Lung (tissue), 12 donors: ENCODE data around the gene EBF3. TPM values are rescaled to one million over a fixed set of nuclear protein-coding genes. Genes with fewer than 3 reads are reported as not detected.
A peak's percentile ranks its signal among the peaks of the same experiment; 100 is the strongest.

Source experiments
- ATAC-seq: fragments of 200-7000 bp; cut with Tn5 transposase; one replicate; pipeline ENCODE4 v1.9.1; 2020; ENCODE audit warnings: moderate number of reproducible peaks; ENCODE audit not compliant: insufficient read depth, low FRiP score
- DNase-seq, 3 donors: peaks; one replicate each; pipeline ENCODE4 v3.0.0-alpha.2; 2013 to 2017
- H3K27ac ChIP-seq, 2 donors: one replicate each; pipeline ENCODE4 v1.5.1; 2013; ENCODE audit warnings: mild to moderate bottlenecking in 2 of 2, moderate library complexity in 2 of 2, control low read depth in 1 of 2, inconsistent platforms in 1 of 2, low read depth in 1 of 2, low read length in 1 of 2
- H3K27me3 ChIP-seq, 3 donors: one replicate each; pipeline ENCODE4 v1.5.1; 2013; ENCODE audit warnings: low read length in 2 of 3; ENCODE audit not compliant: control insufficient read depth in 3 of 3, insufficient read depth in 3 of 3
- H3K36me3 ChIP-seq, 4 donors: one replicate each; pipeline ENCODE4 v1.5.1; 2013; ENCODE audit warnings: low read length in 4 of 4, mild to moderate bottlenecking in 1 of 4, moderate library complexity in 1 of 4; ENCODE audit not compliant: control insufficient read depth in 4 of 4, insufficient read depth in 4 of 4
- H3K4me1 ChIP-seq, 5 donors: one replicate each; pipeline ENCODE4 v1.5.1; 2013; ENCODE audit warnings: low read length in 5 of 5, mild to moderate bottlenecking in 2 of 5, moderate library complexity in 1 of 5; ENCODE audit not compliant: control insufficient read depth in 5 of 5, insufficient read depth in 5 of 5
- H3K4me3 ChIP-seq: one replicate; pipeline ENCODE4 v1.5.1; 2013; ENCODE audit warnings: mild to moderate bottlenecking, control low read depth, moderate library complexity
- H3K9ac ChIP-seq, 2 donors: one replicate each; pipeline ENCODE4 v1.5.1; 2013; ENCODE audit warnings: low read length in 2 of 2, control low read depth in 1 of 2; ENCODE audit not compliant: insufficient read depth in 1 of 2
- H3K9me3 ChIP-seq, 4 donors: one replicate each; pipeline ENCODE4 v1.5.1; 2013; ENCODE audit warnings: low read length in 3 of 4, mild to moderate bottlenecking in 1 of 4, moderate library complexity in 1 of 4; ENCODE audit not compliant: control insufficient read depth in 4 of 4, insufficient read depth in 3 of 4
- CTCF ChIP-seq: IDR thresholded peaks from 2 replicates; pipeline ENCODE4 v1.5.1; 2012; ENCODE audit warnings: mild to moderate bottlenecking; ENCODE audit errors: control extremely low read depth, extremely low read depth
- WGBS, 2 donors: extraction: QIAGEN DNeasy Blood & Tissue Kit; methylation state at CpG; one replicate each; pipeline ENCODE4 v1.1.7; 2013; 5-methylcytosine and 5-hydroxymethylcytosine counted together
- polyA plus RNA-seq, 2 donors: library from polyadenylated mRNA; stranded (reverse); fragments of 200-250 nt; gene quantifications; one replicate each; pipeline ENCODE4 v1.2.1, GENCODE V29; 2013
- total RNA-seq, 2 donors: library from RNA; depleted of rRNA in 1 of 2; stranded (reverse); fragments of >200 nt in 1 of 2; gene quantifications; one replicate each; pipeline ENCODE4 v1.2.1, GENCODE V29; 2014 to 2021
- donor health status: control.
- donor health status: control.
- donor health status: Bipolar disorder and iron deficiency.
- donor health status: healthy.
- donor health status: DM: yes; HTN: yes; CAD: no.

EBF3 gene
- total and polyA plus RNA-seq, 4 donors: 0.06 to 1.1 (median 0.08) TPM; not detected in 1

GRCh38 chr10:129892548-129893052, 71.5 kb downstream of the EBF3 start:
- Histone ChIP-seq H3K4me3 (no peak overlapping the region), H3K4me1 (no peaks in the 10 kb centered on the region), H3K27ac (peak overlapping the region in 1 of 2 donors; percentile 51), H3K9me3 (peaks cover 0 to 2% (median 0%) of the 10 kb centered on the region in 4 donors), H3K27me3 (peaks cover 8 to 39% (median 36%) of the 10 kb centered on the region in 3 donors), H3K9ac (no peak overlapping the region), H3K36me3 (no peaks in the 10 kb centered on the region)
- WGBS, 2 donors: 67 to 79% methylated on average over 18 of the region's 18 CpGs
- DNase-seq: no peak
- no peak for ATAC-seq
- TF ChIP-seq CTCF: no peak

GRCh38 chr10:129891806-129892205, 72.3 kb downstream of the EBF3 start:
- Histone ChIP-seq H3K9ac (no peak overlapping the region), H3K4me3 (no peak overlapping the region), H3K4me1 (no peaks in the 10 kb centered on the region), H3K27ac (peak overlapping the region in 1 of 2 donors; percentile 10), H3K9me3 (peaks cover 0 to 2% (median 0%) of the 10 kb centered on the region in 4 donors), H3K27me3 (peaks cover 8 to 37% (median 29%) of the 10 kb centered on the region in 3 donors), H3K36me3 (no peaks in the 10 kb centered on the region)
- no peak for DNase-seq
- no peak for TF ChIP-seq CTCF
- ATAC-seq: no peak
- 77 to 84% methylated on average over 13 of the region's 13 CpGs for WGBS, 2 donors

- no peaks in the 10 kb centered on the region for H3K4me1 ChIP-seq
- DNase-seq: no peak
- H3K27ac ChIP-seq: no peak overlapping the region
- H3K36me3 ChIP-seq: no peaks in the 10 kb centered on the region
- no peak for TF ChIP-seq CTCF
- 92% methylated on average over 15 of the region's 15 CpGs for WGBS, 2 donors
- H3K9ac ChIP-seq: no peak overlapping the region
- no peak overlapping the region for H3K4me3 ChIP-seq
- ATAC-seq: no peak
- peaks cover 0 to 2% (median 0%) of the 10 kb centered on the region in 4 donors for H3K9me3 ChIP-seq
- peaks cover under 1 to 46% (median 31%) of the 10 kb centered on the region in 3 donors for H3K27me3 ChIP-seq
Measured at GRCh38 chr10:129890170-129890569, 73.9 kb downstream of the EBF3 start.
